ENCODE results near the gene MAK.
"Not testable (repeated sequence)": the region's sequence is repeated elsewhere in the genome, so short reads cannot be mapped to it uniquely, and the experiment has no call there.

- TF ChIP-seq CTCF (IDR thresholded peaks at IDR 0.05; ENCODE audit: low read length); EZH2 (optimal IDR thresholded peaks at IDR 0.05; ENCODE audit: low read depth, low read length): not testable (repeated sequence)
Observed at GRCh38 chr6:10866709-10867108, 28.4 kb upstream of the MAK start.

Measured in MM.1S (cell line).